Activated CD8-positive, alpha-beta memory T cell treated with anti-CD3 and anti-CD28 coated beads for 48 hours (primary cell): ENCODE measurements around the gene MRPS18B.

Experiments used
- DNase-seq, 3 experiments: peaks; one replicate each; pipeline ENCODE4 v3.0.0-alpha.2; 2020; ENCODE audit warnings: low read depth in 2 of 3, low spot score in 2 of 3

The MRPS18B gene

GRCh38 chr6:30617565-30618269, at the start of gene MRPS18B:
TSS of gene MRPS18B (plus strand) at chr6:30617840. CDS start at chr6:30617866, 26 bp downstream.
- DNase-seq, result peak; percentile 71 to 93 (median 88)

GRCh38 chr6:30568245-30568644, 49.4 kb upstream of the MRPS18B start:
- peak in 1 of 3 experiments; percentile 22 for DNase-seq

- DNase-seq, result no peak
Observed at GRCh38 chr6:30570263-30570662, 47.4 kb upstream of the MRPS18B start.

- DNase-seq, result no peak
Observed at GRCh38 chr6:30570740-30571074, 46.9 kb upstream of the MRPS18B start.

GRCh38 chr6:30571075-30571761, 46.4 kb upstream of the MRPS18B start, which contains the start of gene ABCF1:
TSS of gene ABCF1 (plus strand) at chr6:30571442. CDS start at chr6:30571488, 46 bp downstream.
- peak; percentile 99 for DNase-seq

GRCh38 chr6:30571762-30572082, 45.9 kb upstream of the MRPS18B start:
- peak in 1 of 3 experiments; percentile 11 for DNase-seq

- no peak for DNase-seq
Observed at GRCh38 chr6:30572148-30572547, 45.5 kb upstream of the MRPS18B start.

- no peak for DNase-seq
Observed at GRCh38 chr6:30573113-30573512, 44.5 kb upstream of the MRPS18B start.

GRCh38 chr6:30578051-30578450, 39.6 kb upstream of the MRPS18B start:
- no peak for DNase-seq

GRCh38 chr6:30583921-30584320, 33.7 kb upstream of the MRPS18B start:
- no peak for DNase-seq

- no peak for DNase-seq
Observed at GRCh38 chr6:30589754-30590358, 27.8 kb upstream of the MRPS18B start.

- no peak for DNase-seq
Observed at GRCh38 chr6:30590509-30590908, 27.1 kb upstream of the MRPS18B start.

GRCh38 chr6:30591008-30591407, 26.6 kb upstream of the MRPS18B start:
- DNase-seq, result no peak

- DNase-seq, result no peak
Observed at GRCh38 chr6:30592287-30592686, 25.4 kb upstream of the MRPS18B start.

GRCh38 chr6:30597315-30598144, 20.1 kb upstream of the MRPS18B start:
- peak; percentile 42 to 73 (median 61) for DNase-seq

GRCh38 chr6:30598912-30599624, 18.6 kb upstream of the MRPS18B start:
- DNase-seq, result no peak

GRCh38 chr6:30599625-30600324, 17.9 kb upstream of the MRPS18B start:
- DNase-seq, result no peak

GRCh38 chr6:30600451-30600961, 17.1 kb upstream of the MRPS18B start:
- DNase-seq, result no peak

GRCh38 chr6:30601436-30601814, 16.2 kb upstream of the MRPS18B start:
- DNase-seq, result no peak
